Measurements from ENCODE around the gene TMEM250. TPM values are rescaled to one million over a fixed set of nuclear protein-coding genes. Genes with fewer than 3 reads are reported as not detected.

The TMEM250 gene
- total RNA-seq, 1 donor from 2014 or later = 64.8 TPM

DNA sequence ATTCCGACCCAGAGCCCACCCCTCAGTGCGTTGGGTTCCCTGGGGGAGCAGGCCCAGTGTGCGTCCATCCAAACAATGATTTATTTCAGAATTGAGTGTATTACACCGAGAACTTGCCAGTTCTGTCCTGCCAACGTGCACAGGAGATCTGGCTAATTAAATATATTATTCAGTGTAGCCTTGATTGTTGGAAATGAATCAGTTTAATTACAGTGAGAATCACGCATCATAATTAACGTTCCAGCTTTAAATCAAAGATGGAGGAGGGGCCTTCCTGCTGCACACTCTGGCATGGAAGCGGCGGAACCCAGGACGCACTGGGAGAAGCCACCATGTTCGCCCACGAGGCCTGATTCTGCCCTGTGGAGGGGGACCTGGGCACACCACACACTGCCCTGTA is 30.7 kb upstream of the TMEM250 start:
- TF ChIP-seq, protein P1, sequence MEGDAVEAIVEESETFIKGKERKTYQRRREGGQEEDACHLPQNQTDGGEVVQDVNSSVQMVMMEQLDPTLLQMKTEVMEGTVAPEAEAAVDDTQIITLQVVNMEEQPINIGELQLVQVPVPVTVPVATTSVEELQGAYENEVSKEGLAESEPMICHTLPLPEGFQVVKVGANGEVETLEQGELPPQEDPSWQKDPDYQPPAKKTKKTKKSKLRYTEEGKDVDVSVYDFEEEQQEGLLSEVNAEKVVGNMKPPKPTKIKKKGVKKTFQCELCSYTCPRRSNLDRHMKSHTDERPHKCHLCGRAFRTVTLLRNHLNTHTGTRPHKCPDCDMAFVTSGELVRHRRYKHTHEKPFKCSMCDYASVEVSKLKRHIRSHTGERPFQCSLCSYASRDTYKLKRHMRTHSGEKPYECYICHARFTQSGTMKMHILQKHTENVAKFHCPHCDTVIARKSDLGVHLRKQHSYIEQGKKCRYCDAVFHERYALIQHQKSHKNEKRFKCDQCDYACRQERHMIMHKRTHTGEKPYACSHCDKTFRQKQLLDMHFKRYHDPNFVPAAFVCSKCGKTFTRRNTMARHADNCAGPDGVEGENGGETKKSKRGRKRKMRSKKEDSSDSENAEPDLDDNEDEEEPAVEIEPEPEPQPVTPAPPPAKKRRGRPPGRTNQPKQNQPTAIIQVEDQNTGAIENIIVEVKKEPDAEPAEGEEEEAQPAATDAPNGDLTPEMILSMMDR (IDR thresholded peaks at IDR 0.05; ENCODE audit: insufficient read depth, low read length, poor library complexity, severe bottlenecking) = no peak
- Histone ChIP-seq H3K4me3 (ENCODE audit: low read depth, low read length) (no peak overlapping the region), H3K27me3 (ENCODE audit: control insufficient read depth, insufficient read depth, low read length) (peaks cover 50% of the 10 kb centered on the region), H3K36me3 (ENCODE audit: control insufficient read depth, insufficient read depth, low read length) (no peaks in the 10 kb centered on the region)
- DNase-seq (ENCODE audit: low read depth) = no peak

DNA sequence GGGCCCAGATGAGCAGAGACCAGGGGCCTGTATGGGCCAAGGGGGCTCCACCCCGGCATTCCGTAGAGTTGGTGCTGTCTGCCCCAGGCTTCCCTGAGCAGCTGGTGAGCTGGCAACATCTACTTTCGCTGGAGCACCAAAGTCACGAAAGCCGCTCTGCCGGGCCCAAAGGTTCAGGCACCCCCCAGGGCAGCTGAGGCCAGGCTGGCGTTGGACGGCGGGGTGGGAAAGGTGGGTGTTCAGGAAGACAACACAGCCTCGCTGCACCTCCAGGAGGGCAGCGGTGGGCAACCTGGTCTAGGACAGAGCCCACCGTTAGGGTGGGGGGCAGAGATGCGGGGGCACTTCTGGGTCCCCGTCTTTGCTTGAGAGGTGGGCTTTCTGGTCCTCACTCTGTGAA is 30.1 kb upstream of the TMEM250 start:
- Histone ChIP-seq H3K4me3 (ENCODE audit: low read depth, low read length) (no peak overlapping the region), H3K27me3 (ENCODE audit: control insufficient read depth, insufficient read depth, low read length) (peaks cover 51% of the 10 kb centered on the region), H3K36me3 (ENCODE audit: control insufficient read depth, insufficient read depth, low read length) (no peaks in the 10 kb centered on the region)
- TF ChIP-seq, protein P1 (IDR thresholded peaks at IDR 0.05; ENCODE audit: insufficient read depth, low read length, poor library complexity, severe bottlenecking) = no peak
- DNase-seq (ENCODE audit: low read depth) = no peak

DNA sequence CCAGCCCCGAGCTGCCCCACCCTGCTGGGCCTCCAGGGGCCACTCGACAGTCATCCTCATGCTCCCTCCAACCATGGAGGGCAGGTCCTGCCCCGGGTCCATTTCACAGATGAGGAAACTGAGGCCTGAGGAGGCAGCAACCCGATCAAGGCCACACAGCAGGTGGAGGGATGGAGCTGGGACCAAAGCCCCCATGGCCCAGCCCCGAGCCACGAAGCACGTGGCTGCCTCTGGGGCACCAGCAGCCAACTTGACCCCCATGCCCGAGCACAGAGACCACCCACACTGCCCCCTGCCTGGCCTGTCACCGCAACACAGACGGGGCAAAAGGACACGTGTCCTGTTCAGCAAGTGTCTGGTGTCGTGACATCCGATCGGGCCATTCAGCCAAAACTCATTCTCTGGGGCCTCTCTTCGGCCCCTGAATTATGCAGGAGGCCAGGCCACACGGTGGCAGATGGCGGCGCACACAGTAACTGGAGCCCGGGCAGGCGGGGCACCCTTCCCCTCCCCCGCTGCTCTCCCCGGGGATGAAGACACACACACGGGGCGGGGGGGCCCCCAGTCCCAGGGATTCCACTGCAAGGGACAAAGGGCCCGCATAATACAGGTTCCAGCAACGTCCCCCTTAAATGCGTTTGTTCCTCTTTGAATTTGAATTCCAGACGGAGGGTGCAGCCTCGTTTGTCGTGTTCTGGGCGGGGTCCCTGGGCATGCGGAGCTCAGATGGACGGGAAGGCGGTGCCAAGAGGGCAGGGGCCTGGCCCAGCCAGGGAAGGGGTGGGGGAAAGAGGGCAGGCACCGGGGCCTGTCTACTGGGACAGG is 29.4 kb upstream of the TMEM250 start:
- H3K4me3 ChIP-seq (ENCODE audit: low read depth, low read length) = no peak overlapping the region
- H3K36me3 ChIP-seq (ENCODE audit: control insufficient read depth, insufficient read depth, low read length) = no peaks in the 10 kb centered on the region
- peaks cover 57% of the 10 kb centered on the region for H3K27me3 ChIP-seq (ENCODE audit: control insufficient read depth, insufficient read depth, low read length)
- no peak for DNase-seq (ENCODE audit: low read depth)
- TF ChIP-seq, protein P1 (IDR thresholded peaks at IDR 0.05; ENCODE audit: insufficient read depth, low read length, poor library complexity, severe bottlenecking) = no peak

DNA sequence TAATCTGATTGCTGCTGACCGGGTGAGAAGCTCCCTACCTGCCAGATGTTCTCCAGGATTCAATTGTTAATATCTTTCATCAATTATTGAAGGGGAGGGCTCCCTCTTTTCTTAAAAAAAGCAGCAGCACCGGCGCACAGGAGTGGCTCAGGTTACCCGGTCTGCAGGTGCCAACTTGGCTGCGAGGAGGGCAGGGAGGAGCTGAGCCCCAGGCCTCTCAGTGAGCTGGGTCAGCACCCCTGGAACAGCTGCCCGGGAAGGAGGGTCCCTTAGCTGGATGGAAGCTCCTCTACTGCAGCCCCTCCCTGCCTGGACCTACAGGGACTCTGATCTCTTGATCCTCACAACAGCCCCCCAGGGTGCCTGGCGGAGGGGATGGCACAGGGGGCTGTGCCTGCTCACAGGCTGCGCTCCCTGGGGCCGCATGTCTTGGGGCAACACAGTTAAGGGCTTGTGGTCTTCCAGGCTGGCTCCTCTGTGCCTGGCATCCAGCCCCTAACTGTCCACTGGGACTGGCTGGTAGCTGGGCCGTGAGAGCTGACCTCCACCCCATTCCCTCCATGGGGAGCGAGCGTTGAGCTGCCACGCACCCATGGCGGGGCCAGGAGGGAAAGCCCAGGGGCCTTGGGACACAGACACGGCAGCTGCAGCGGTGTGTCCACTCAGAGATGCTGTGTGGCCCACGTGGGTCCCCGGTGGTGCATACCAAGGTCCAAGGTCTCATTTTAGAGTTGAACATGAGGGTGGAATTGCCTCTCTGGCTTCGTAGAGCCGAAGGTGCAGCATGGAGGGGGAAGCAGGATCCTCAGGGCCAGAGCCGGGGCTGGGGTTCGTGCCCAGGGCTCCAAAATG is 28.6 kb upstream of the TMEM250 start:
- no peak overlapping the region for H3K4me3 ChIP-seq (ENCODE audit: low read depth, low read length)
- TF ChIP-seq, protein P1 (IDR thresholded peaks at IDR 0.05; ENCODE audit: insufficient read depth, low read length, poor library complexity, severe bottlenecking) = no peak
- no peaks in the 10 kb centered on the region for H3K36me3 ChIP-seq (ENCODE audit: control insufficient read depth, insufficient read depth, low read length)
- peaks cover 59% of the 10 kb centered on the region for H3K27me3 ChIP-seq (ENCODE audit: control insufficient read depth, insufficient read depth, low read length)
- DNase-seq (ENCODE audit: low read depth) = no peak

DNA sequence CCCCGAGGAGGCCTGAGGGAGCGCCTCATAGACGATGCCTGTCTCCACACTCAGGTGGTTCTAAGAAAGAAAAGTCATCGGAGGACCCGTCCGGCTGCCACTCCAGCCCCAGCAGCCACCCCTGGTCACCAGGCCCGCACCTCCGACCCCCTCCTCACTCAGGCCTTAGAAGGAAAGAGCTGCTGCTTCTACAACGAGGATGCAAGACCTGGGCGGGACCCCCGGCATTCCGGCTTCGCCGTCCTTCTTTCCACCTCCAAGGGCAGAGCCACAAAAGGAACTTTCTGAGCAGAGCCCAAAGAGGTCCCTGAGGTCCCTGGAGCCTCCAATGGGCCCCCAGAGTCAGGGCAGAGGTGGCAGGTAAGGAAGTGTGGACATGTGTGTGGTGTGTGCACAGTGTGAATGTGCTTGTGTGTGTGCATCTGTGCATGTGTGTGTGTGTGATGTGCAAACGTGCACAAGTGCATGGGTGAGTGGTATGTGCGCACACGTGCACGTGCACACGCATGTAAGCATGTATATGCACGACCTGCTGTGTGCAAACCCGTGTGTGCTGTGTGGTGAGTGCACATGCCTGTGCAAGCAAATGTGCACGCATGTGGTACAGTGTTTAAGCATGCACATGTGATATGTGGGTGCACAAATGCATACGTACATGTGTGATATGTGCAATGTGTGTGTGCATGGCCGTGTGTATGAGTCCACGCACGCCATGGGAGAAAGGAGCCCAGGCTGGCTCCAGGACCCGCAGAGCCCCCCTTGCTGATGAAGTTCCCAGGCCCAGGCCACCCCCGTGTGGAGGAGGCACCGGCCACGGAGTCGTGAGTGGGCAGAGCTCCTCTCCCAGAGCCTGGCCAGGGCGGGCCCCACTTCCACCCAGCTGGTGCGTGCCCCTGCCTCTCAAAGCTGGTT is 27.7 kb upstream of the TMEM250 start:
- H3K4me3 ChIP-seq (ENCODE audit: low read depth, low read length) = no peak overlapping the region
- DNase-seq (ENCODE audit: low read depth) = no peak
- H3K27me3 ChIP-seq (ENCODE audit: control insufficient read depth, insufficient read depth, low read length) = peaks cover 64% of the 10 kb centered on the region
- TF ChIP-seq, protein P1 (IDR thresholded peaks at IDR 0.05; ENCODE audit: insufficient read depth, low read length, poor library complexity, severe bottlenecking) = no peak
- H3K36me3 ChIP-seq (ENCODE audit: control insufficient read depth, insufficient read depth, low read length) = no peaks in the 10 kb centered on the region

Measured in kidney epithelial cell (primary cell).